GM12878 (cell line): Measurements from ENCODE around the gene IMPACT. TPM values are rescaled to one million over a fixed set of nuclear protein-coding genes. Genes with fewer than 3 reads are reported as not detected.

Source experiments
- ATAC-seq: fragments of 200-7000 bp; cut with Tn5 transposase; 3 replicates; pipeline ENCODE4 v1.9.1; 2020; ENCODE audit warnings: mild to moderate bottlenecking, moderate library complexity
- BruUV-seq: library from RNA; stranded (reverse); fragments of 400-500 nt; replicated peaks from 2 replicates; lab custom pipeline; 2021; lab: Mats Ljungman, UMichigan
- CTCF ChIA-PET: fragments of 300-600 bp; sonication (Branson Sonifier 250); formaldehyde crosslinking; extraction: SDS; loops from one replicate; lab custom pipeline; 2021; ENCODE audit warnings: inconsistent platforms; lab: Yijun Ruan, JAX
- POLR2A ChIA-PET: fragments of 350-600 bp; formaldehyde crosslinking; extraction: SDS; loops from one replicate; lab custom pipeline; 2021; ENCODE audit warnings: inconsistent platforms; lab: Charles Lee
- RAD21 ChIA-PET: fragments of 300-600 bp; sonication (Branson Sonifier 250); formaldehyde crosslinking; loops from one replicate; lab custom pipeline; 2023; ENCODE audit warnings: antibody characterized with exemption; ENCODE audit not compliant: unreplicated experiment; lab: Charles Lee
- SMC1A ChIA-PET: fragments of 300-600 bp; sonication (Branson Sonifier 250); formaldehyde crosslinking; loops from one replicate; lab custom pipeline; 2023; ENCODE audit not compliant: unreplicated experiment, uncharacterized antibody; lab: Charles Lee
- DNase-seq: peaks from one replicate; pipeline ENCODE4 v3.0.0-alpha.2; 2011; ENCODE audit warnings: low read depth, low spot score
- FAIRE-seq: peaks from 3 replicates; lab custom pipeline; 2011; peaks lifted over from hg19 to GRCh38; lab: Jason Lieb, UNC
- H2AFZ ChIP-seq: 2 replicates; pipeline ENCODE4 v1.6.0; 2011; ENCODE audit warnings: low read depth, low read length, control low read depth; ENCODE audit not compliant: control insufficient read depth
- H3K27ac ChIP-seq: 2 replicates; pipeline ENCODE4 v1.5.1; 2011; ENCODE audit warnings: control low read depth; ENCODE audit not compliant: control insufficient read depth, insufficient read depth
- H3K27me3 ChIP-seq, 2 experiments: replicated peaks in 1 of 2; 2 replicates each; pipeline versions ENCODE4 v1.6.0 to v1.6.1; 2011; ENCODE audit warnings: low read length in 1 of 2; ENCODE audit not compliant: control insufficient read depth in 2 of 2, insufficient read depth in 2 of 2
- H3K36me3 ChIP-seq, 2 experiments: 2 replicates each; pipeline ENCODE4 v1.5.1; 2011; ENCODE audit warnings: low read length in 1 of 2; ENCODE audit not compliant: control insufficient read depth in 2 of 2, insufficient read depth in 2 of 2
- H3K4me1 ChIP-seq: 2 replicates; pipeline ENCODE4 v1.6.1; 2011; ENCODE audit warnings: mild to moderate bottlenecking, low read length, moderate library complexity, mixed read lengths; ENCODE audit not compliant: control insufficient read depth, insufficient read depth
- H3K4me2 ChIP-seq: 2 replicates; pipeline ENCODE4 v1.6.0; 2011; ENCODE audit warnings: control low read depth; ENCODE audit not compliant: control insufficient read depth, insufficient read depth
- H3K4me3 ChIP-seq: fragments of 200-600 bp; sonication (generic); 2 replicates; pipeline ENCODE4 v1.5.1; 2016
- H3K79me2 ChIP-seq: 2 replicates; pipeline ENCODE4 v1.6.0; 2011; ENCODE audit warnings: low read length; ENCODE audit not compliant: control insufficient read depth, insufficient read depth
- H3K9ac ChIP-seq: 2 replicates; pipeline ENCODE4 v1.8.0; 2011; ENCODE audit warnings: low read length, control low read depth, mixed read lengths; ENCODE audit not compliant: control insufficient read depth, insufficient read depth
- H3K9me3 ChIP-seq: replicated peaks from 3 replicates; pipeline ENCODE4 v1.5.1; 2011; ENCODE audit warnings: mild to moderate bottlenecking, low read length; ENCODE audit not compliant: control insufficient read depth, insufficient read depth
- H4K20me1 ChIP-seq: 2 replicates; pipeline ENCODE4 v1.6.0; 2011; ENCODE audit not compliant: control insufficient read depth, insufficient read depth
- ESRRA ChIP-seq: IDR thresholded peaks from 2 replicates; pipeline ENCODE4 v1.6.1; 2012; ENCODE audit warnings: mild to moderate bottlenecking, low read length, improper control_type of control experiment
- JUND ChIP-seq: IDR thresholded peaks from 2 replicates; pipeline ENCODE4 v1.6.1; 2012; ENCODE audit warnings: low read depth, mild to moderate bottlenecking, low read length, improper control_type of control experiment, moderate library complexity
- NR2C1 ChIP-seq: fragments of 450-650 bp; IDR thresholded peaks from 2 replicates; pipeline ENCODE4 v1.6.1; 2017; ENCODE audit warnings: antibody characterized with exemption, mild to moderate bottlenecking, moderate library complexity
- NRF1 ChIP-seq: conservative IDR thresholded peaks from 2 replicates; pipeline ENCODE4 v1.6.1; 2011; ENCODE audit warnings: mild to moderate bottlenecking, low read depth, low read length, improper control_type of control experiment
- PAX5 ChIP-seq: IDR thresholded peaks from 2 replicates; pipeline ENCODE4 v1.6.1; 2011; ENCODE audit warnings: low read depth, low read length, borderline replicate concordance
- POLR2A ChIP-seq: IDR thresholded peaks from 2 replicates; pipeline ENCODE4 v1.6.1; 2011; ENCODE audit warnings: low read depth, mild to moderate bottlenecking, low read length
- RFX5 ChIP-seq: IDR thresholded peaks from 2 replicates; pipeline ENCODE4 v1.6.1; 2011; ENCODE audit warnings: low read depth, low read length, improper control_type of control experiment
- SP1 ChIP-seq: IDR thresholded peaks from one replicate; pipeline ENCODE4 v1.6.1; 2011; ENCODE audit warnings: low read depth, low read length
- ZNF217 ChIP-seq: fragments of 450-650 bp; IDR thresholded peaks from 2 replicates; pipeline ENCODE4 v1.6.1; 2017; ENCODE audit warnings: antibody characterized with exemption, mild to moderate bottlenecking
- WGBS: methylation state at CpG from one replicate; pipeline ENCODE4 v1.1.6; 2016; ENCODE audit warnings: low lambda C conversion rate; ENCODE audit not compliant: insufficient replicate concordance, insufficient coverage; ENCODE audit errors: missing lambda C conversion rate; 5-methylcytosine and 5-hydroxymethylcytosine counted together
- in situ Hi-C: fragments of 300-500 bp; cut with MboI; formaldehyde crosslinking; loops from 9 replicates; pipeline ENCODE4 v1.14.3; 2018; ENCODE audit warnings: mixed read lengths
- intact Hi-C: fragments of 100-400 bp; cut with micrococcal nuclease; formaldehyde crosslinking; loops from one replicate; pipeline ENCODE4 v1.14.2; 2022; ENCODE audit not compliant: unreplicated experiment
- polyA plus RNA-seq, 11 experiments: library from polyadenylated mRNA; depleted of rRNA in 4 of 11; unstranded in 6 of 11; stranded (reverse) in 5 of 11; fragments of >200 nt; fragmentation: Nextera tagmentation in 4 of 11; fragmentation: Illumina TruSeq in 1 of 11; extraction: Ambion mirVana in 4 of 11; extraction: Trizol in 1 of 11; gene quantifications; 1 replicate in 1 of 11; 2 replicates in 10 of 11; pipeline versions ENCODE4 v1.2.1 to v1.2.3, GENCODE V29; 2011 to 2016; ENCODE audit warnings: inconsistent platforms in 2 of 11, missing spikeins in 2 of 11, low read depth in 1 of 11
- total RNA-seq, 4 experiments: library from RNA; depleted of rRNA in 3 of 4; stranded (reverse); fragments of >200 nt in 3 of 4; fragmentation: Illumina TruSeq in 1 of 4; extraction: Trizol in 1 of 4; gene quantifications; 2 replicates each; pipeline versions ENCODE4 v1.2.1 to v1.2.3, GENCODE V29; 2013 to 2021
- TF ChIP-seq, protein P1 (sequence below): fragments of 150-350 bp; IDR thresholded peaks from 2 replicates; pipeline ENCODE4 v1.6.1; 2016; ENCODE audit warnings: low read depth, low read length
- TF ChIP-seq, protein P2 (sequence below): fragments of 450-650 bp; IDR thresholded peaks from 2 replicates; pipeline ENCODE4 v1.6.1; 2017; ENCODE audit warnings: mild to moderate bottlenecking, moderate library complexity
- TF ChIP-seq, protein P3 (sequence below): fragments of 450-650 bp; IDR thresholded peaks from 2 replicates; pipeline ENCODE4 v1.6.1; 2016; ENCODE audit warnings: mild to moderate bottlenecking

Gene IMPACT
- total and polyA plus RNA-seq, 10 of the 15 experiments (the other 5 are each of a cell fraction or from before 2014, with no cell fraction given) = 0.10 to 0.84 (median 0.53) TPM

DNA sequence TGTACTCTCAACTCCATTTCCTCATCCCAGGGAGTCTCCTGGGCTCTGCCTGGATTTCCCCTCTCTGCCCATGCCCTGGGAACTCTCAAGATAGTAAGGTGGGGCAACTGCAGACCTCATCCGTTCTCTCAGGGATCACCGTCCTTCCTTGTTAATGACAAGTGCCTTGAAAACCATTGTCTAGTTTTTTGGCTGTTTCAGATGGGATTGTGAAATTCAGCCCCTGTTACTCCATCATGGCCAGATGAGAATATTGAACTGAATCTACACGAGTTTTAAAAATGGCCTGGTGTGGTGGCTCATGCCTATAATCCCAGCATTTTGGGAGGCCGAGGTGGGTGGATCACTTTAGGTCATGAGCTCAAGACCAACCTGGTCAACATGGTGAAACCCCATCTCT is 33.3 kb downstream of the IMPACT start:
- H3K36me3 ChIP-seq = no peaks in the 10 kb centered on the region
- no TSS peak for BruUV-seq
- intact Hi-C loops = no loop called here
- TF ChIP-seq JUND (no peak), RFX5 (no peak), POLR2A (no peak), NR2C1 (no peak), ESRRA (no peak), PAX5 (no peak), SP1 (no peak), ZNF217 (no peak), NRF1 (no peak)
- TF ChIP-seq, protein P1, sequence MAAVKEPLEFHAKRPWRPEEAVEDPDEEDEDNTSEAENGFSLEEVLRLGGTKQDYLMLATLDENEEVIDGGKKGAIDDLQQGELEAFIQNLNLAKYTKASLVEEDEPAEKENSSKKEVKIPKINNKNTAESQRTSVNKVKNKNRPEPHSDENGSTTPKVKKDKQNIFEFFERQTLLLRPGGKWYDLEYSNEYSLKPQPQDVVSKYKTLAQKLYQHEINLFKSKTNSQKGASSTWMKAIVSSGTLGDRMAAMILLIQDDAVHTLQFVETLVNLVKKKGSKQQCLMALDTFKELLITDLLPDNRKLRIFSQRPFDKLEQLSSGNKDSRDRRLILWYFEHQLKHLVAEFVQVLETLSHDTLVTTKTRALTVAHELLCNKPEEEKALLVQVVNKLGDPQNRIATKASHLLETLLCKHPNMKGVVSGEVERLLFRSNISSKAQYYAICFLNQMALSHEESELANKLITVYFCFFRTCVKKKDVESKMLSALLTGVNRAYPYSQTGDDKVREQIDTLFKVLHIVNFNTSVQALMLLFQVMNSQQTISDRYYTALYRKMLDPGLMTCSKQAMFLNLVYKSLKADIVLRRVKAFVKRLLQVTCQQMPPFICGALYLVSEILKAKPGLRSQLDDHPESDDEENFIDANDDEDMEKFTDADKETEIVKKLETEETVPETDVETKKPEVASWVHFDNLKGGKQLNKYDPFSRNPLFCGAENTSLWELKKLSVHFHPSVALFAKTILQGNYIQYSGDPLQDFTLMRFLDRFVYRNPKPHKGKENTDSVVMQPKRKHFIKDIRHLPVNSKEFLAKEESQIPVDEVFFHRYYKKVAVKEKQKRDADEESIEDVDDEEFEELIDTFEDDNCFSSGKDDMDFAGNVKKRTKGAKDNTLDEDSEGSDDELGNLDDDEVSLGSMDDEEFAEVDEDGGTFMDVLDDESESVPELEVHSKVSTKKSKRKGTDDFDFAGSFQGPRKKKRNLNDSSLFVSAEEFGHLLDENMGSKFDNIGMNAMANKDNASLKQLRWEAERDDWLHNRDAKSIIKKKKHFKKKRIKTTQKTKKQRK = no peak
- TF ChIP-seq, protein P2, sequence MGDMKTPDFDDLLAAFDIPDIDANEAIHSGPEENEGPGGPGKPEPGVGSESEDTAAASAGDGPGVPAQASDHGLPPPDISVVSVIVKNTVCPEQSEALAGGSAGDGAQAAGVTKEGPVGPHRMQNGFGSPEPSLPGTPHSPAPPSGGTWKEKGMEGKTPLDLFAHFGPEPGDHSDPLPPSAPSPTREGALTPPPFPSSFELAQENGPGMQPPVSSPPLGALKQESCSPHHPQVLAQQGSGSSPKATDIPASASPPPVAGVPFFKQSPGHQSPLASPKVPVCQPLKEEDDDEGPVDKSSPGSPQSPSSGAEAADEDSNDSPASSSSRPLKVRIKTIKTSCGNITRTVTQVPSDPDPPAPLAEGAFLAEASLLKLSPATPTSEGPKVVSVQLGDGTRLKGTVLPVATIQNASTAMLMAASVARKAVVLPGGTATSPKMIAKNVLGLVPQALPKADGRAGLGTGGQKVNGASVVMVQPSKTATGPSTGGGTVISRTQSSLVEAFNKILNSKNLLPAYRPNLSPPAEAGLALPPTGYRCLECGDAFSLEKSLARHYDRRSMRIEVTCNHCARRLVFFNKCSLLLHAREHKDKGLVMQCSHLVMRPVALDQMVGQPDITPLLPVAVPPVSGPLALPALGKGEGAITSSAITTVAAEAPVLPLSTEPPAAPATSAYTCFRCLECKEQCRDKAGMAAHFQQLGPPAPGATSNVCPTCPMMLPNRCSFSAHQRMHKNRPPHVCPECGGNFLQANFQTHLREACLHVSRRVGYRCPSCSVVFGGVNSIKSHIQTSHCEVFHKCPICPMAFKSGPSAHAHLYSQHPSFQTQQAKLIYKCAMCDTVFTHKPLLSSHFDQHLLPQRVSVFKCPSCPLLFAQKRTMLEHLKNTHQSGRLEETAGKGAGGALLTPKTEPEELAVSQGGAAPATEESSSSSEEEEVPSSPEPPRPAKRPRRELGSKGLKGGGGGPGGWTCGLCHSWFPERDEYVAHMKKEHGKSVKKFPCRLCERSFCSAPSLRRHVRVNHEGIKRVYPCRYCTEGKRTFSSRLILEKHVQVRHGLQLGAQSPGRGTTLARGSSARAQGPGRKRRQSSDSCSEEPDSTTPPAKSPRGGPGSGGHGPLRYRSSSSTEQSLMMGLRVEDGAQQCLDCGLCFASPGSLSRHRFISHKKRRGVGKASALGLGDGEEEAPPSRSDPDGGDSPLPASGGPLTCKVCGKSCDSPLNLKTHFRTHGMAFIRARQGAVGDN = no peak
- TF ChIP-seq, protein P3, sequence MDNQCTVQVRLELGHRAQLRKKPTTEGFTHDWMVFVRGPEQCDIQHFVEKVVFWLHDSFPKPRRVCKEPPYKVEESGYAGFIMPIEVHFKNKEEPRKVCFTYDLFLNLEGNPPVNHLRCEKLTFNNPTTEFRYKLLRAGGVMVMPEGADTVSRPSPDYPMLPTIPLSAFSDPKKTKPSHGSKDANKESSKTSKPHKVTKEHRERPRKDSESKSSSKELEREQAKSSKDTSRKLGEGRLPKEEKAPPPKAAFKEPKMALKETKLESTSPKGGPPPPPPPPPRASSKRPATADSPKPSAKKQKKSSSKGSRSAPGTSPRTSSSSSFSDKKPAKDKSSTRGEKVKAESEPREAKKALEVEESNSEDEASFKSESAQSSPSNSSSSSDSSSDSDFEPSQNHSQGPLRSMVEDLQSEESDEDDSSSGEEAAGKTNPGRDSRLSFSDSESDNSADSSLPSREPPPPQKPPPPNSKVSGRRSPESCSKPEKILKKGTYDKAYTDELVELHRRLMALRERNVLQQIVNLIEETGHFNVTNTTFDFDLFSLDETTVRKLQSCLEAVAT = no peak
- TF ChIP-seq, all 136 proteins: peak for 0
- H3K79me2 ChIP-seq = no peaks in the 10 kb centered on the region
- in situ Hi-C loops = no loop called here
- DNase-seq (no peak), ATAC-seq (no peak), FAIRE-seq (no peak)
- H3K9me3 ChIP-seq = no peaks in the 10 kb centered on the region
- ChIA-PET RAD21 (no interaction called here), SMC1A (interaction anchor here (0.9 to 1.4 kb wide), 2 partner anchors 12 to 29 kb away, joined by 3 to 6 read pairs; no protein-coding TSS in a partner anchor), POLR2A (no interaction called here), CTCF (interaction anchor here (1.7 kb wide), 1 partner anchor 29 kb away, joined by 8 read pairs; no protein-coding TSS in a partner anchor)
- no peak overlapping the region for H3K4me3 ChIP-seq
- peaks cover 1 to 2% of the 10 kb centered on the region in 2 experiments; a peak in 2 of 4 replicates for H3K27me3 ChIP-seq
- H2AFZ ChIP-seq = no peak overlapping the region
- no peaks in the 10 kb centered on the region for H4K20me1 ChIP-seq
- 27% methylated on average over 4 of the region's 4 CpGs for WGBS
- no peak overlapping the region for H3K27ac ChIP-seq
- no peak overlapping the region for H3K4me2 ChIP-seq
- H3K9ac ChIP-seq = no peak overlapping the region
- H3K4me1 ChIP-seq = 0 out of 2 replicates have a peak, but pooled peaks cover 4% of the 10 kb centered on the region
